B cell (primary cell): ENCODE data around the gene PNCK.

ENCODE experiments used
- EZH2 ChIP-seq: IDR thresholded peaks from 2 replicates; pipeline ENCODE4 v1.6.1; 2012; ENCODE audit warnings: borderline replicate concordance, low read depth, mild to moderate bottlenecking, moderate library complexity, low read length; ENCODE audit not compliant: insufficient read depth, poor library complexity, severe bottlenecking
- TF ChIP-seq, protein P1 (sequence below): fragments of 200-600 bp; IDR thresholded peaks from one replicate; pipeline ENCODE4 v1.8.0; 2022; ENCODE audit warnings: antibody characterized with exemption, mild to moderate bottlenecking

DNA sequence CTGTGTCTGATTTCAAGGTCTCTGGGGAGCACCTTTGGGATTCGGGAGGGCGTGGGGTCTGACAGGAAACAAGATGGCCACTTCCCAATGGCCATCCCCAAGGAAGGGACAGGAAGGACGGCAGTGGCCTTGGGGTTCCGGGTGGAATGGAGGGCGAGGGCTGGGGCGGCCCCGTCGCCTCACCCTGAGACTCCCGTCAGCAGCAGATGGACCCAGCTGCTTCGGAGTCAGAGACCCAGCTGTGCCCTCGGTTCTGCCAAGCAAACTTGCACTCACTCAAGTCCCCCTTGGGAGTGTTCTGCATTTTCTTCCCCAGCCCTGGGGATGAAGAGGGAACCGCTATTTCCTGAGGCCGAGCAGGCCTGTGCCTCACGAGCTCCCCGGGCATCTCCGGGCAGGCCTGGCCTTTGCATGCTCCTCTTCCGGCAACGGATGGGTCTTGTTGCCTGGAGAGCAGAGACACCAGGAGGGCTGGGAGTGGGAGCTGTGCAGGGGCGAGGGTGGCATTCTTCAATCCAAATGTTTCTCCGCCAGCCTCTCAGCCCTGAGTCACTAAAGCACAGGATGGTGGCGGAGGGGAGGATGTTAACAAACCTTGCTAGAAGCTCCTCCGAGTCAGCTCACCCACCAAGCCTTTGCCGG lies 33.4 kb downstream of the PNCK start:
- TF ChIP-seq, protein P1, sequence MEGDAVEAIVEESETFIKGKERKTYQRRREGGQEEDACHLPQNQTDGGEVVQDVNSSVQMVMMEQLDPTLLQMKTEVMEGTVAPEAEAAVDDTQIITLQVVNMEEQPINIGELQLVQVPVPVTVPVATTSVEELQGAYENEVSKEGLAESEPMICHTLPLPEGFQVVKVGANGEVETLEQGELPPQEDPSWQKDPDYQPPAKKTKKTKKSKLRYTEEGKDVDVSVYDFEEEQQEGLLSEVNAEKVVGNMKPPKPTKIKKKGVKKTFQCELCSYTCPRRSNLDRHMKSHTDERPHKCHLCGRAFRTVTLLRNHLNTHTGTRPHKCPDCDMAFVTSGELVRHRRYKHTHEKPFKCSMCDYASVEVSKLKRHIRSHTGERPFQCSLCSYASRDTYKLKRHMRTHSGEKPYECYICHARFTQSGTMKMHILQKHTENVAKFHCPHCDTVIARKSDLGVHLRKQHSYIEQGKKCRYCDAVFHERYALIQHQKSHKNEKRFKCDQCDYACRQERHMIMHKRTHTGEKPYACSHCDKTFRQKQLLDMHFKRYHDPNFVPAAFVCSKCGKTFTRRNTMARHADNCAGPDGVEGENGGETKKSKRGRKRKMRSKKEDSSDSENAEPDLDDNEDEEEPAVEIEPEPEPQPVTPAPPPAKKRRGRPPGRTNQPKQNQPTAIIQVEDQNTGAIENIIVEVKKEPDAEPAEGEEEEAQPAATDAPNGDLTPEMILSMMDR = no peak
- TF ChIP-seq EZH2 = no peak
